ENCODE data around the gene CUX1. TPM values are rescaled to one million over a fixed set of nuclear protein-coding genes. Genes with fewer than 3 reads are reported as not detected.
"Not testable (repeated sequence)": the region's sequence is repeated elsewhere in the genome, so short reads cannot be mapped to it uniquely, and the experiment has no call there.

Gene CUX1
- total and polyA plus RNA-seq, 2 donors (not counting 1 experiment from before 2014, with no cell fraction given) = 10.8 to 86.5 TPM

DNA sequence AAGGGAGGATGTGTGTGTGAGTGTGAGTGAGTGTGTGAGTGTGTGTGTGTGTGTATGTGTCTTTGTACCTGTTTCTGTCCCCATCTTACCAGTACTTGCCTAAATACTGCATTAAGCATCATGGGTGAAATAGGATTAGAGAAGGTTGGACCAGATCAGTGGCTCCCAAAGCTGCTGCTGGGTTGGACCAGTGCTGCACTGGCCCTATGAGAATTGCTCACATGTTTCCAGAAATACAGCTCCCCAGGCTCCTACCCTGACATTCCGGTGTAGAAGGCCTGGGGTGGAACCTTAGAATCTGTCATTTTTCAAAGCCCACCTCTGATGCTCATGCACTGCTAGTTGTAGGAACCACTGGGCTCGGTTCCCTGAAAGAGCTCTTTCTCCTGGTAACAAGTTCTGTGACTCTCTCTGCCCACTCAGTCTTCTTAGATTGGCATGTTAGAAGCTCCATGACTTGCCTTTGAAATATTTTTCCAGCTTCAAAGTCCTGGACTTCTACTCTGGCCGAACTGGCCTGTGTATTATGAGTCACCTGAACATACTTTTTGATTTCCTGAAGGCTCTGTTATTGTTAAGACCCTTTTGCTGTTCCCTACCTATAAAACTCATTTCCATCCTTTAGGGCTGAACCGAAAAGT is 224.7 kb downstream of the CUX1 start:
- intact Hi-C loops (cut with micrococcal nuclease) = no loop called here
- CTCF ChIA-PET = interaction anchor here (1.0 kb wide), 2 partner anchors 11 to 185 kb away, joined by 3 to 4 read pairs; no protein-coding TSS in a partner anchor
- ATAC-seq (ENCODE audit: low read depth) (no peak), DNase-seq (no peak)
- no peak overlapping the region for H2AFZ ChIP-seq (ENCODE audit: insufficient read depth, low read depth, low read length, poor library complexity, severe bottlenecking)
- H3K79me2 ChIP-seq (ENCODE audit: control insufficient read depth, insufficient read depth, low read length) = peaks cover 12% of the 10 kb centered on the region
- peaks cover 0 to 3% of the 10 kb centered on the region in 2 experiments for H3K36me3 ChIP-seq (replicated peaks in 1 of 2; ENCODE audit: control extremely low read depth in 1 of 2, control insufficient read depth in 1 of 2, extremely low read depth in 1 of 2, insufficient read depth in 2 of 2, low read length in 1 of 2)
- peaks cover 22% of the 10 kb centered on the region for H3K4me1 Mint-ChIP-seq
- no peak overlapping the region for H3K9ac ChIP-seq (ENCODE audit: low read length)
- TF ChIP-seq EZH2 (IDR thresholded peaks at IDR 0.05; ENCODE audit: borderline replicate concordance, insufficient read depth, low read depth, low read length, poor library complexity, severe bottlenecking) = no peak
- TF ChIP-seq, protein P1, sequence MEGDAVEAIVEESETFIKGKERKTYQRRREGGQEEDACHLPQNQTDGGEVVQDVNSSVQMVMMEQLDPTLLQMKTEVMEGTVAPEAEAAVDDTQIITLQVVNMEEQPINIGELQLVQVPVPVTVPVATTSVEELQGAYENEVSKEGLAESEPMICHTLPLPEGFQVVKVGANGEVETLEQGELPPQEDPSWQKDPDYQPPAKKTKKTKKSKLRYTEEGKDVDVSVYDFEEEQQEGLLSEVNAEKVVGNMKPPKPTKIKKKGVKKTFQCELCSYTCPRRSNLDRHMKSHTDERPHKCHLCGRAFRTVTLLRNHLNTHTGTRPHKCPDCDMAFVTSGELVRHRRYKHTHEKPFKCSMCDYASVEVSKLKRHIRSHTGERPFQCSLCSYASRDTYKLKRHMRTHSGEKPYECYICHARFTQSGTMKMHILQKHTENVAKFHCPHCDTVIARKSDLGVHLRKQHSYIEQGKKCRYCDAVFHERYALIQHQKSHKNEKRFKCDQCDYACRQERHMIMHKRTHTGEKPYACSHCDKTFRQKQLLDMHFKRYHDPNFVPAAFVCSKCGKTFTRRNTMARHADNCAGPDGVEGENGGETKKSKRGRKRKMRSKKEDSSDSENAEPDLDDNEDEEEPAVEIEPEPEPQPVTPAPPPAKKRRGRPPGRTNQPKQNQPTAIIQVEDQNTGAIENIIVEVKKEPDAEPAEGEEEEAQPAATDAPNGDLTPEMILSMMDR (IDR thresholded peaks at IDR 0.05) = no peak
- H3K4me2 ChIP-seq (replicated peaks; ENCODE audit: low read depth, low read length, poor library complexity, severe bottlenecking) = no peak overlapping the region
- no peak overlapping the region for H3K4me3 Mint-ChIP-seq
- H3K9me3 ChIP-seq (ENCODE audit: control extremely low read depth in 1 of 3, control insufficient read depth in 2 of 3, insufficient read depth in 1 of 3, low read length in 2 of 3) = no peaks in the 10 kb centered on the region
- H3K27ac Mint-ChIP-seq = no peak overlapping the region
- no peak overlapping the region for H3K27ac ChIP-seq (ENCODE audit: low read length in 2 of 2)
- H3K27me3 Mint-ChIP-seq = peaks cover 3% of the 10 kb centered on the region
- H4K20me1 ChIP-seq (ENCODE audit: control insufficient read depth, insufficient read depth, low read length, poor library complexity, severe bottlenecking) = peaks cover 23% of the 10 kb centered on the region
- H3K4me3 ChIP-seq (ENCODE audit: control extremely low read depth in 1 of 5, extremely low read depth in 1 of 5, insufficient read depth in 1 of 5, low read depth in 2 of 5, low read length in 4 of 5) = no peak overlapping the region
- 100% methylated on average over 3 of the region's 4 CpGs for WGBS (ENCODE audit: insufficient coverage)
- H3K27me3 ChIP-seq (replicated peaks in 1 of 4; ENCODE audit: control extremely low read depth in 1 of 4, control insufficient read depth in 3 of 4, insufficient read depth in 4 of 4, low read length in 3 of 4) = peaks cover 0 to 3% (median 0%) of the 10 kb centered on the region in 4 experiments
- POLR2A ChIA-PET = no interaction called here
- H3K4me1 ChIP-seq (ENCODE audit: control insufficient read depth in 2 of 2, insufficient read depth in 2 of 2, low read length in 2 of 2) = peaks cover 8 to 13% of the 10 kb centered on the region in 2 donors
- H3K9me3 Mint-ChIP-seq (ENCODE audit: insufficient read depth) = no peaks in the 10 kb centered on the region

DNA sequence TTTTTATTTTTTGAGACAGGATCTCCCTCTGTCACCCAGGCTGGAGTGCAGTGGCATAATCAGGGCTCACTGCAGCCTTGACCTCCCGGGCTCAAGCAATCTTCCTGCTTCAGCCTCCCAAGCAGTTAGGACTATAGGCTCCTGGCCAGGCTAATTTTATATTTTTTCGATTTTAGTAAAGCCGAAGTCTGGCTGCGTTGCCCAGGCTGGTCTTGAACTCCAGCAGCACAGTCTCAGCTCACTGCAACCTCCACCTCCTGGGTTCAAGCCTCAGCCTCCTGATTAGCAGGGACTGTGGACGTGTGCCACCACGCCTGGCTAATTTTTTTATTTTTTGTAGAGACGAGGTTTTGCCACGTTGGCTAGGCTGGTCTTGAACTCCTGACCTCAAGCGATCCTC is 225.4 kb downstream of the CUX1 start:
- H3K4me3 Mint-ChIP-seq; POLR2A ChIA-PET; H3K9me3 ChIP-seq (ENCODE audit: control extremely low read depth in 1 of 3, control insufficient read depth in 2 of 3, insufficient read depth in 1 of 3, low read length in 2 of 3); H3K36me3 ChIP-seq (replicated peaks in 1 of 2; ENCODE audit: control extremely low read depth in 1 of 2, control insufficient read depth in 1 of 2, extremely low read depth in 1 of 2, insufficient read depth in 2 of 2, low read length in 1 of 2); H2AFZ ChIP-seq (ENCODE audit: insufficient read depth, low read depth, low read length, poor library complexity, severe bottlenecking); ATAC-seq (ENCODE audit: low read depth); H3K27me3 ChIP-seq (replicated peaks in 1 of 4; ENCODE audit: control extremely low read depth in 1 of 4, control insufficient read depth in 3 of 4, insufficient read depth in 4 of 4, low read length in 3 of 4); H3K9ac ChIP-seq (ENCODE audit: low read length); H3K27ac Mint-ChIP-seq; H3K27ac ChIP-seq (ENCODE audit: low read length in 2 of 2); intact Hi-C loops (cut with micrococcal nuclease); H3K9me3 Mint-ChIP-seq (ENCODE audit: insufficient read depth); DNase-seq; H3K4me2 ChIP-seq (replicated peaks; ENCODE audit: low read depth, low read length, poor library complexity, severe bottlenecking); H3K4me3 ChIP-seq (ENCODE audit: control extremely low read depth in 1 of 5, extremely low read depth in 1 of 5, insufficient read depth in 1 of 5, low read depth in 2 of 5, low read length in 4 of 5); H3K27me3 Mint-ChIP-seq: not testable (repeated sequence)
- Histone ChIP-seq H3K4me1 (ENCODE audit: control insufficient read depth in 2 of 2, insufficient read depth in 2 of 2, low read length in 2 of 2) (peaks cover 8 to 13% of the 10 kb centered on the region in 2 donors), H4K20me1 (ENCODE audit: control insufficient read depth, insufficient read depth, low read length, poor library complexity, severe bottlenecking) (peaks cover 25% of the 10 kb centered on the region), H3K79me2 (ENCODE audit: control insufficient read depth, insufficient read depth, low read length) (peaks cover 14% of the 10 kb centered on the region)
- CTCF ChIA-PET = interaction anchor here (1.0 kb wide), 2 partner anchors 11 to 186 kb away, joined by 3 to 4 read pairs; no protein-coding TSS in a partner anchor
- WGBS (ENCODE audit: insufficient coverage) = 85% methylated on average over 4 of the region's 9 CpGs
- peaks cover 25% of the 10 kb centered on the region for H3K4me1 Mint-ChIP-seq
